HCT116 (cell line): ENCODE data around the gene TNNC1.

ENCODE experiments used
- CEBPB ChIP-seq: IDR thresholded peaks from 2 replicates; pipeline ENCODE4 v1.6.1; 2012; ENCODE audit warnings: low read depth
- EZH2 ChIP-seq: fragments of 200-600 bp; sonication (generic); IDR thresholded peaks from 2 replicates; pipeline ENCODE4 v1.6.1; 2017; ENCODE audit warnings: antibody characterized with exemption, mixed run types
- EZH2phosphoT487 ChIP-seq: fragments of 200-600 bp; IDR thresholded peaks from 2 replicates; pipeline ENCODE4 v1.6.1; 2018; ENCODE audit warnings: antibody characterized with exemption, borderline replicate concordance
- FOSL1 ChIP-seq: IDR thresholded peaks from 2 replicates; pipeline ENCODE4 v1.6.1; 2012; ENCODE audit warnings: low read depth
- JUND ChIP-seq: IDR thresholded peaks from 2 replicates; pipeline ENCODE4 v1.6.1; 2012
- POLR2A ChIP-seq: IDR thresholded peaks from 2 replicates; pipeline ENCODE4 v1.7.0; 2011; ENCODE audit warnings: borderline replicate concordance; ENCODE audit not compliant: insufficient read depth, insufficient read length; ENCODE audit errors: extremely low read depth
- POLR2AphosphoS5 ChIP-seq: IDR thresholded peaks from 2 replicates; pipeline ENCODE4 v1.6.1; 2011; ENCODE audit warnings: mild to moderate bottlenecking, low read depth, low read length, moderate library complexity
- RAD21 ChIP-seq: IDR thresholded peaks from 2 replicates; pipeline ENCODE4 v1.6.1; 2012; ENCODE audit warnings: low read depth, mild to moderate bottlenecking
- ZFX ChIP-seq: fragments of 450-650 bp; IDR thresholded peaks from 2 replicates; pipeline ENCODE4 v1.6.1; 2017
- TF ChIP-seq, protein P1 (sequence below), 3 experiments: fragments of 200-600 bp in 1 of 3; sonication (generic) in 1 of 3; IDR thresholded peaks in 2 of 3; conservative IDR thresholded peaks in 1 of 3; 2 replicates each; pipeline ENCODE4 v1.5.1; 2012 to 2017; ENCODE audit warnings: low read depth in 2 of 3, low read length in 2 of 3, antibody characterized with exemption in 1 of 3, borderline replicate concordance in 1 of 3, control low read depth in 1 of 3, mild to moderate bottlenecking in 1 of 3, mixed read lengths in 1 of 3, mixed run types in 1 of 3, moderate library complexity in 1 of 3; ENCODE audit not compliant: insufficient read depth in 1 of 3
- TF ChIP-seq, protein P2 (sequence below): IDR thresholded peaks from 2 replicates; pipeline ENCODE4 v1.6.1; 2012

DNA sequence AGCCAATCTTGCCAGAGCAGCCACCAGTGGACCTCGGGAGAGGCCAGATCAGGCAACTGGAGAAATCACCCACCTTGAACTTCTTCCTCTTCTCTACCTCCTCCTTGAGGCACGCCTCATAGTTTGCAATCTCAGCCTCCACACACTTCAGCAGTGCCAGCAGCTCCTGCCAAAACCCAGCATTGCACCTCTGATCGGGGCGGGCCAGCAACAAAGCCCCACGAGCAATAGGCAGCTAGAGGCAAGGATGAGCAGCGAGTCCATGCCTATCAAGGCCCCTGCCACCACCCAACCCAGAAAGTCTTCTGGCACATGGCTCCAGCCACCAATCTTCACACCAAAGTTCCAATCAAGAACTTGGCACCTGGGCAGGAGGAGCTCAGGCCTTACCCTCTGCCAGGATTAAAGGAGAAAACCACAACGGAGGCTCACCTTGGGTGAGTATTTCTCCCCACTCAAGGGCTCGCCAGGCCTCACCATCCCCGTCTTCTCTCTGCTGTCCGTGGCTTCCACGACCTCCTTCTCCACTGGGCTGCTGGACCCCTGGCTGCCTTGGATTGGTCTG, 51.1 kb downstream of the TNNC1 start:
- TF ChIP-seq, protein P1, sequence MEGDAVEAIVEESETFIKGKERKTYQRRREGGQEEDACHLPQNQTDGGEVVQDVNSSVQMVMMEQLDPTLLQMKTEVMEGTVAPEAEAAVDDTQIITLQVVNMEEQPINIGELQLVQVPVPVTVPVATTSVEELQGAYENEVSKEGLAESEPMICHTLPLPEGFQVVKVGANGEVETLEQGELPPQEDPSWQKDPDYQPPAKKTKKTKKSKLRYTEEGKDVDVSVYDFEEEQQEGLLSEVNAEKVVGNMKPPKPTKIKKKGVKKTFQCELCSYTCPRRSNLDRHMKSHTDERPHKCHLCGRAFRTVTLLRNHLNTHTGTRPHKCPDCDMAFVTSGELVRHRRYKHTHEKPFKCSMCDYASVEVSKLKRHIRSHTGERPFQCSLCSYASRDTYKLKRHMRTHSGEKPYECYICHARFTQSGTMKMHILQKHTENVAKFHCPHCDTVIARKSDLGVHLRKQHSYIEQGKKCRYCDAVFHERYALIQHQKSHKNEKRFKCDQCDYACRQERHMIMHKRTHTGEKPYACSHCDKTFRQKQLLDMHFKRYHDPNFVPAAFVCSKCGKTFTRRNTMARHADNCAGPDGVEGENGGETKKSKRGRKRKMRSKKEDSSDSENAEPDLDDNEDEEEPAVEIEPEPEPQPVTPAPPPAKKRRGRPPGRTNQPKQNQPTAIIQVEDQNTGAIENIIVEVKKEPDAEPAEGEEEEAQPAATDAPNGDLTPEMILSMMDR (IDR thresholded peaks at IDR 0.05 in 2 of 3, conservative IDR thresholded peaks at IDR 0.05 in 1 of 3; ENCODE audit: borderline replicate concordance in 1 of 3, insufficient read depth in 1 of 3, low read depth in 2 of 3, low read length in 2 of 3), result no peak
- TF ChIP-seq ZFX, result no peak
- no peak for TF ChIP-seq JUND
- TF ChIP-seq POLR2A, result no peak
- TF ChIP-seq EZH2, result no peak
- no peak for TF ChIP-seq POLR2AphosphoS5
- no peak for TF ChIP-seq FOSL1
- no peak for TF ChIP-seq CEBPB
- TF ChIP-seq RAD21, result no peak
- TF ChIP-seq, protein P2, sequence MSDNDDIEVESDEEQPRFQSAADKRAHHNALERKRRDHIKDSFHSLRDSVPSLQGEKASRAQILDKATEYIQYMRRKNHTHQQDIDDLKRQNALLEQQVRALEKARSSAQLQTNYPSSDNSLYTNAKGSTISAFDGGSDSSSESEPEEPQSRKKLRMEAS, result no peak
- TF ChIP-seq EZH2phosphoT487, result no peak
